Neural cell (in vitro differentiated cells): ENCODE data around the gene MORC3.

Experiments
- EP300 ChIP-seq: fragments of 450-650 bp; conservative IDR thresholded peaks from 2 replicates; pipeline ENCODE4 v1.6.1; 2014; ENCODE audit warnings: antibody characterized with exemption, mild to moderate bottlenecking, moderate library complexity; ENCODE audit not compliant: poor library complexity, severe bottlenecking
- EZH2 ChIP-seq: fragments of 200-600, 300-800 bp; shearing (Covaris generic), sonication (generic); IDR thresholded peaks from 2 replicates; pipeline ENCODE4 v1.6.1; 2014; ENCODE audit warnings: antibody characterized with exemption, low read length, borderline replicate concordance, mild to moderate bottlenecking; ENCODE audit not compliant: insufficient read depth, poor library complexity, severe bottlenecking
- REST ChIP-seq: IDR thresholded peaks from 2 replicates; pipeline ENCODE4 v1.6.1; 2012; ENCODE audit warnings: borderline replicate concordance
- SMC3 ChIP-seq: fragments of 450-650 bp; conservative IDR thresholded peaks from 2 replicates; pipeline ENCODE4 v1.6.1; 2014; ENCODE audit warnings: antibody characterized with exemption, mild to moderate bottlenecking, moderate library complexity; ENCODE audit not compliant: poor library complexity
- TAF1 ChIP-seq: IDR thresholded peaks from 2 replicates; pipeline ENCODE4 v1.6.1; 2012; ENCODE audit warnings: low read depth
- TF ChIP-seq, protein P1 (sequence below): fragments of 450-650 bp; IDR thresholded peaks from 2 replicates; pipeline ENCODE4 v1.5.1; 2014; ENCODE audit warnings: antibody characterized with exemption, mild to moderate bottlenecking, moderate library complexity; ENCODE audit not compliant: poor library complexity, severe bottlenecking

DNA sequence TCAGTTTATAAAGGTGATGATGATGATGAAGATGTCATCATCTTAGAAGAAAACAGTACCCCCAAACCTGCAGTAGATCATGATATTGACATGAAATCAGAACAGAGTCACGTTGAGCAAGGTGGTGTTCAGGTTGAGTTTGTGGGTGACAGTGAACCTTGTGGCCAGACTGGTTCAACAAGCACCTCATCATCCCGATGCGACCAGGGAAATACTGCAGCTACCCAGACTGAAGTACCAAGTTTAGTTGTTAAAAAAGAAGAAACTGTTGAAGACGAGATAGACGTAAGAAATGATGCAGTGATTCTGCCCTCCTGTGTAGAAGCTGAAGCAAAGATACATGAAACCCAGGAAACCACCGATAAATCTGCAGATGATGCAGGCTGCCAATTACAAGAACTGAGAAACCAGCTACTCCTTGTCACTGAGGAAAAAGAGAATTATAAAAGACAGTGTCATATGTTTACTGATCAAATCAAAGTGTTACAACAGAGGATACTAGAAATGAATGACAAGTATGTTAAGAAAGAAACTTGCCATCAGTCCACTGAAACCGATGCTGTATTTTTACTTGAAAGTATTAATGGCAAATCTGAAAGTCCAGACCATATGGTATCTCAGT lies 49.2 kb downstream of the MORC3 start:
- TF ChIP-seq REST (no peak), TAF1 (no peak), EP300 (no peak), SMC3 (no peak), EZH2 (no peak)
- TF ChIP-seq, protein P1, sequence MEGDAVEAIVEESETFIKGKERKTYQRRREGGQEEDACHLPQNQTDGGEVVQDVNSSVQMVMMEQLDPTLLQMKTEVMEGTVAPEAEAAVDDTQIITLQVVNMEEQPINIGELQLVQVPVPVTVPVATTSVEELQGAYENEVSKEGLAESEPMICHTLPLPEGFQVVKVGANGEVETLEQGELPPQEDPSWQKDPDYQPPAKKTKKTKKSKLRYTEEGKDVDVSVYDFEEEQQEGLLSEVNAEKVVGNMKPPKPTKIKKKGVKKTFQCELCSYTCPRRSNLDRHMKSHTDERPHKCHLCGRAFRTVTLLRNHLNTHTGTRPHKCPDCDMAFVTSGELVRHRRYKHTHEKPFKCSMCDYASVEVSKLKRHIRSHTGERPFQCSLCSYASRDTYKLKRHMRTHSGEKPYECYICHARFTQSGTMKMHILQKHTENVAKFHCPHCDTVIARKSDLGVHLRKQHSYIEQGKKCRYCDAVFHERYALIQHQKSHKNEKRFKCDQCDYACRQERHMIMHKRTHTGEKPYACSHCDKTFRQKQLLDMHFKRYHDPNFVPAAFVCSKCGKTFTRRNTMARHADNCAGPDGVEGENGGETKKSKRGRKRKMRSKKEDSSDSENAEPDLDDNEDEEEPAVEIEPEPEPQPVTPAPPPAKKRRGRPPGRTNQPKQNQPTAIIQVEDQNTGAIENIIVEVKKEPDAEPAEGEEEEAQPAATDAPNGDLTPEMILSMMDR = no peak
